Skeletal muscle satellite cell (primary cell): Measurements from ENCODE around the gene PKD1L1.

Experiments
- H3K27me3 ChIP-seq: 2 replicates; pipeline ENCODE4 v1.7.0; 2013; ENCODE audit warnings: low read length; ENCODE audit not compliant: control insufficient read depth, insufficient read depth
- H3K36me3 ChIP-seq: 2 replicates; pipeline ENCODE4 v1.7.0; 2013; ENCODE audit warnings: mild to moderate bottlenecking, control low read depth, low read length; ENCODE audit not compliant: insufficient read depth
- H3K4me1 ChIP-seq: 2 replicates; pipeline ENCODE4 v1.7.0; 2013; ENCODE audit warnings: low read length; ENCODE audit not compliant: control insufficient read depth, insufficient read depth
- H3K4me2 ChIP-seq: 2 replicates; pipeline ENCODE4 v1.7.0; 2013; ENCODE audit warnings: mild to moderate bottlenecking, low read length
- H3K4me3 ChIP-seq: 2 replicates; pipeline ENCODE4 v1.7.0; 2013; ENCODE audit warnings: low read length
- H3K9ac ChIP-seq: 2 replicates; pipeline ENCODE4 v1.7.0; 2013; ENCODE audit warnings: mild to moderate bottlenecking, low read depth, low read length, moderate library complexity
- H3K9me3 ChIP-seq: replicated peaks from 2 replicates; pipeline ENCODE4 v1.7.0; 2013; ENCODE audit warnings: mild to moderate bottlenecking, control low read depth, low read length

The PKD1L1 gene

GRCh38 chr7:47878662-47879061 is 69.6 kb downstream of the PKD1L1 start:
- H3K36me3 ChIP-seq = no peaks in the 10 kb centered on the region
- H3K4me2 ChIP-seq = no peak overlapping the region
- no peak overlapping the region for H3K9ac ChIP-seq
- H3K4me1 ChIP-seq = no peaks in the 10 kb centered on the region
- no peaks in the 10 kb centered on the region for H3K9me3 ChIP-seq
- H3K27me3 ChIP-seq = peaks cover 20% of the 10 kb centered on the region
- H3K4me3 ChIP-seq = no peak overlapping the region

- Histone ChIP-seq H3K27me3 (peaks cover 13% of the 10 kb centered on the region), H3K4me1 (no peaks in the 10 kb centered on the region), H3K4me3 (no peak overlapping the region), H3K4me2 (no peak overlapping the region), H3K9ac (no peak overlapping the region), H3K9me3 (no peaks in the 10 kb centered on the region), H3K36me3 (no peaks in the 10 kb centered on the region)
Observed at GRCh38 chr7:47877336-47877735, 70.9 kb downstream of the PKD1L1 start.

DNA sequence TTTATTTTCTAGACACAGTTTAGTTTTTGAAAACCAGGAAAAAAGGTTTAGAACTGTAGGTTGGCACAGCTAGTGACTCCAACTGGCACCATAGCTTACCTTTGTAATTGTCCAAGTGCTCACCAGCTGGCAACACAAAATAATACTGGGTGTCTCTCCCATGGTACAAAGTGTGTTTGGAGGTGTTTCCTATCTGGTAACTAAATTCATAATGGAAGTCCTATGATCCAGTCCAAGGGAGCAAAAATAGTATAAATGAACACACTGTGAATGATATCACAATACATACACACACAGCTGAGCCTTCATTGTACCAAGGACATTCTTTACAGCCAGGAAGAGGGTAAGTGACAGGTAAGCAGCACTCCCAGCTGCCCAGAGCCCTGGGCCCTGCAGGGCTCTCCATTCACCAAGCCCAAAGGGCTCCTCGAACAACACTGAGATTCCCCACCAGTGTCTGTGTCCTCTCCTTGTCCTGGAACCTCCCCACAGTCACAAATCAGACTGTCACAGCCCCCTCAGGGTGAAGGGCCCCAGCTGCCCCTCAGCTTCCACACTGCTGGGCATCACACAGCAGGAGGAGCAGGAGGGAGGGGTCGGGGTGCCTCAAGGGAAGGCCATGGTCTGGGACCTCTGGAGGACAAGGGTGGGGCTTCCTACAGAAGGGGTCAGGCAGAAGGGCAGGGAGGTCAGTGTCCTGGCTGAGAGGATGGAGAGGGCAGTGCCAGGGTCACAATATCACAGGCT is 72.1 kb downstream of the PKD1L1 start:
- H3K9ac ChIP-seq = no peak overlapping the region
- no peaks in the 10 kb centered on the region for H3K9me3 ChIP-seq
- H3K4me3 ChIP-seq = no peak overlapping the region
- no peaks in the 10 kb centered on the region for H3K36me3 ChIP-seq
- peaks cover 16% of the 10 kb centered on the region for H3K27me3 ChIP-seq
- H3K4me1 ChIP-seq = no peaks in the 10 kb centered on the region
- H3K4me2 ChIP-seq = no peak overlapping the region

DNA sequence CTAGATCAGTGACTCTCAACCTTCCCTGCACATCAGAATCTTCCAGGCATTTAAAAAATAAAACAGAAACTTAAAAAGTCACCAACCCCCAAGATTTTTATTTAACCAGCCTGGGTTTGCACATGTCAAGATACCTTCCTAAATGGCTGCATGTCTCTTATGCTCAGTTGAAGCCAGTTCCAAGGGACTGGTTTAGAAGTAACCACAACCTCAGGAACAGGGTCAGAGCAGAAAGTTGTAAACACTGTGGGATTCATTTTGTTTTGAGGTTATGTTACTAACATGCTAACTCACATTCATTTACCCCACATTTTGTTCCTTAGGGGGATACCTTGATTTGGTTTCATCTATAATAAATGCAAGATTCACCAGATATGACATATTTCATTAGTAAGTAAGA is 72.9 kb downstream of the PKD1L1 start:
- Histone ChIP-seq H3K9ac (no peak overlapping the region), H3K4me3 (no peak overlapping the region), H3K4me2 (no peak overlapping the region), H3K4me1 (no peaks in the 10 kb centered on the region), H3K9me3 (no peaks in the 10 kb centered on the region), H3K36me3 (no peaks in the 10 kb centered on the region), H3K27me3 (peaks cover 16% of the 10 kb centered on the region)

DNA sequence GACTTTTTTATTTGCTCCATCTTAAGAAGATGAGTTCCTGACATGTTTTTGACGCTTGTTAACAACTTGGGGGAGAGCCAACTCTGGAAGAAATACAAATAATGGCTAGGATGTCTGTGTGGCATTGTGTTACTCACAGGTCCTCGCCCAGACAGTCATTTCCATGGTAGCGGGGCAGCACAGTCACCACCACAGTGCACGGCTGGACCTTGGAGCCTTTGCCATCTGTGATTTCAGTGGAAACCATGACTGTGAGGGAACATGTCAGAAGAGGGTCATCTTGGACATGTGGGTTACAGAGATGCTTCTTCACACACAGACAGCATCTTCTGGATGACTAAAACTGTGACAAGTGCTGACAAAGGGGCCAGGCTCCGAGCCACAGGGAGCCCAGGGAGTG is 74.5 kb downstream of the PKD1L1 start:
- H3K4me1 ChIP-seq = no peaks in the 10 kb centered on the region
- H3K36me3 ChIP-seq = no peaks in the 10 kb centered on the region
- H3K27me3 ChIP-seq = peaks cover 16% of the 10 kb centered on the region
- H3K4me2 ChIP-seq = no peak overlapping the region
- no peak overlapping the region for H3K4me3 ChIP-seq
- H3K9me3 ChIP-seq = no peaks in the 10 kb centered on the region
- H3K9ac ChIP-seq = no peak overlapping the region

DNA sequence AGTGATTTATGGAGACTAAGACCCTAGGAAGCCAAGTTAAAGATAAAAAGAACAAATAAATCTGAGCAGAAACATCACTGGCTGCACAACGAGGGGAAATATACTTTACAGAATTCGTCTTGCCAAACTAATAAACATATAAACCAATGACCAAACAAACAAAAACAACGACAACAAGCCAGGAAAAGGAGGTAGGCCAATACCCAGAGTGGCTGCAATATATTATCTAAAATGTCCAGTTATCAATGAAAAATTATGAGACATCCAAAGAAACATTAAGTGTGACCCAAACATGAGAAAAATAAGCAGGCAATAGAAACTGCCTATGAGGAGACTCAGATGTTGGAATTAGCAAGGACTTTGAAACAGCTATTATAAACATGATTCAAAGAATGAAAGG is 81.0 kb downstream of the PKD1L1 start:
- no peak overlapping the region for H3K4me3 ChIP-seq
- no peaks in the 10 kb centered on the region for H3K36me3 ChIP-seq
- H3K9ac ChIP-seq = no peak overlapping the region
- peaks cover 12% of the 10 kb centered on the region for H3K27me3 ChIP-seq
- H3K4me2 ChIP-seq = no peak overlapping the region
- H3K9me3 ChIP-seq = no peaks in the 10 kb centered on the region
- no peaks in the 10 kb centered on the region for H3K4me1 ChIP-seq

- peaks cover 3% of the 10 kb centered on the region for H3K27me3 ChIP-seq
Observed at GRCh38 chr7:47866120-47866519, 82.1 kb downstream of the PKD1L1 start.

DNA sequence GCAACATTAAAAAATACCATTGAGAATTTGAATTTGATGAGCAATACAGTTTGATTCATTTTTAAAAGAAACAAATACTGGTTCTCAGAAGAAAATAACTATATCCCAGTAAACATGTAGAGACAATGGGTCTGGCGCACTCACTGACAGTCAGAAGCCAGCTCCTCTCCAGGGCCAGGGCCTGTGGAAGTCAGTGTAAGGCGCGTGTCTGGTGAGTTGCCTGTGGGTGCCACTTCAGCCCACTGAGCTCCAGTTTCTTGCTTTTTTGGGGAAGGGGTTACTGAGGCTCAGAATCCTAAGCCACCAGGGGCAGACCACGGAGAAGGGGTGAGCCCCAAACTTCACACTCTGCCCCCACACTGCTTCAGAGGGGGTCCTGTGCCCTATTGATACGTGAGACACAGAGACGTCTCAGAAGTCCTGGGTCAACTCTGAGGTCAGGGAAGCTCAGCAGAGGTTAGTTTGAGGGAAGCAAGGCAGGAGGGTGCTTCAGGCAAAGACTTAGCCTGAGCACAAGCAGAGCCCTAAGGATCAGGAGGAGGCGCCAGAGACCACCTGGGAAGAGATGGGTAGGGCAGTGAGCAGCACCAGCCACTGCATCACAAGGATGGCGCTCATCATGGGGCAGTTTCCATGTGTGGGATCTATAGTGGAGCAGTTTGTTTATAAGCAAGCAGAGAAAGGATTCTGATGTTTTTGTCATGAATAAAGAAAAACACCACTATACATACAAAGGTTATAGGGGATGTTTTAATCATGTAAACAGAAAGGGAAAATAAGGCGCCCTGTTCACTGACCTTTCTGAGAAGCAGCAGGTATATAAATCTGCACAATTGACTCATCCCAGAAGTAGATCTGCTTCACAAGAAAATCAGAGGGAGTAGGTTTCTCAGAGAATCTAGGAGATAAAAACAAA is 95.7 kb downstream of the PKD1L1 start:
- H3K4me1 ChIP-seq = no peaks in the 10 kb centered on the region
- H3K4me3 ChIP-seq = no peak overlapping the region
- H3K4me2 ChIP-seq = no peak overlapping the region
- no peak overlapping the region for H3K9ac ChIP-seq
- H3K36me3 ChIP-seq = no peaks in the 10 kb centered on the region
- peaks cover 13% of the 10 kb centered on the region for H3K27me3 ChIP-seq
- H3K9me3 ChIP-seq = no peaks in the 10 kb centered on the region

More at GRCh38 chr7:47866120-47866519, 82.1 kb downstream of the PKD1L1 start:
- no peaks in the 10 kb centered on the region for H3K36me3 ChIP-seq
- no peaks in the 10 kb centered on the region for H3K9me3 ChIP-seq
- no peak overlapping the region for H3K4me3 ChIP-seq
- H3K4me1 ChIP-seq = no peaks in the 10 kb centered on the region
- no peak overlapping the region for H3K4me2 ChIP-seq
- H3K9ac ChIP-seq = no peak overlapping the region

DNA sequence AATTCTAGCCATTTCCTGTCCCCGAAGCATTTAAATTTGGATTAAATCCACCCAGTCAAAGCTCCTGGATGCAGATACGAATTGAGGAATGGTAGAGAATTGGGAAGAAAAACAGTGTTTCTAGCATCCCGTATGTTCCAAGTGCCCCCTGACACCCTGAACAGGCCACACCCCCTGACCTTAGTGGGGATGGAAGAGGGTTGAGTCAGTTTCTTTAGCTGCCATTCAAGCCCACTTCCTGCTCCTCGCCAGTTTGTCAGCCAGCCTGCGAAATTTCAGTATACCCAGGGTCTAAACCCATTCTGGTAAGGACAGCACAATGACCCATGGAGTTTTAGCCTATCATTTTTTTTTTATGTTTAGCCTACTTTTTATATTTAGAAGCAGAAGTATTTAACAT is 101.1 kb downstream of the PKD1L1 start:
- Histone ChIP-seq H3K4me3 (no peak overlapping the region), H3K4me2 (no peak overlapping the region), H3K27me3 (peaks cover 16% of the 10 kb centered on the region), H3K4me1 (peaks cover 8% of the 10 kb centered on the region), H3K36me3 (no peaks in the 10 kb centered on the region), H3K9ac (no peak overlapping the region), H3K9me3 (no peaks in the 10 kb centered on the region)

GRCh38 chr7:47846138-47846836 is 102.0 kb downstream of the PKD1L1 start:
- Histone ChIP-seq H3K4me1 (peaks cover 8% of the 10 kb centered on the region), H3K4me3 (no peak overlapping the region), H3K9me3 (no peaks in the 10 kb centered on the region), H3K9ac (no peak overlapping the region), H3K4me2 (no peak overlapping the region), H3K27me3 (peaks cover 22% of the 10 kb centered on the region), H3K36me3 (no peaks in the 10 kb centered on the region)

- no peaks in the 10 kb centered on the region for H3K9me3 ChIP-seq
- H3K4me1 ChIP-seq = peaks cover 8% of the 10 kb centered on the region
- no peaks in the 10 kb centered on the region for H3K36me3 ChIP-seq
Observed at GRCh38 chr7:47844311-47844710, 104.0 kb downstream of the PKD1L1 start.

More at GRCh38 chr7:47844311-47844710, 104.0 kb downstream of the PKD1L1 start:
- no peak overlapping the region for H3K9ac ChIP-seq
- H3K4me2 ChIP-seq = no peak overlapping the region
- no peak overlapping the region for H3K4me3 ChIP-seq
- H3K27me3 ChIP-seq = peaks cover 28% of the 10 kb centered on the region
